GM12892 (cell line): ENCODE results near the gene SH3BP4.

Source experiments
- DNase-seq: peaks from one replicate; pipeline ENCODE4 v3.0.0; 2011; ENCODE audit not compliant: insufficient read length
- FAIRE-seq: peaks from 2 replicates; lab custom pipeline; 2011; peaks lifted over from hg19 to GRCh38; lab: Jason Lieb, UNC
- POLR2A ChIP-seq: IDR thresholded peaks from 2 replicates; pipeline ENCODE4 v1.6.1; 2011; ENCODE audit warnings: low read depth, low read length, control low read depth
- POLR2AphosphoS5 ChIP-seq: IDR thresholded peaks from 2 replicates; pipeline ENCODE4 v1.6.1; 2011; ENCODE audit warnings: low read depth, low read length, control low read depth
- TAF1 ChIP-seq: IDR thresholded peaks from 2 replicates; pipeline ENCODE4 v1.6.1; 2011; ENCODE audit warnings: low read depth, mild to moderate bottlenecking, control low read depth, low read length, borderline replicate concordance

SH3BP4 gene

DNA sequence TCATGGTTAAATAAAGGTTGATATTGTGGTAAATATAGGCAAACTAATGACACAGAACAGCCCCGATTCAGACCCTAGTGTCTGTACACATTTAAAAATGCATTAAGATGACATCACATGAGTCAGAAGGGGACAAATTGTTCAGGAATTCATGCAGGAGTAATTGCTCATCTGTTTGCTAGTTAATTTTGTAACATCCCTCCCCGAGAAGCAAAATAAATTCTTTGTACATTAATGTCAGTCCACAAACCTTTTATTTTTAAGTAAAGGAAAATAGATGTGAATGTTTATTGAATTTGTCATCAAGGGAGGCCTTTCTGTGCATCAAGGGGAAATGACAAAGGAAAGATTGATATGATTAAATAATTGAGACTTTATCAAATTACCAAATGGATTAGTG lies 69.9 kb downstream of the SH3BP4 start:
- no peak for FAIRE-seq
- TF ChIP-seq POLR2AphosphoS5, result no peak
- no peak for TF ChIP-seq POLR2A
- no peak for DNase-seq

DNA sequence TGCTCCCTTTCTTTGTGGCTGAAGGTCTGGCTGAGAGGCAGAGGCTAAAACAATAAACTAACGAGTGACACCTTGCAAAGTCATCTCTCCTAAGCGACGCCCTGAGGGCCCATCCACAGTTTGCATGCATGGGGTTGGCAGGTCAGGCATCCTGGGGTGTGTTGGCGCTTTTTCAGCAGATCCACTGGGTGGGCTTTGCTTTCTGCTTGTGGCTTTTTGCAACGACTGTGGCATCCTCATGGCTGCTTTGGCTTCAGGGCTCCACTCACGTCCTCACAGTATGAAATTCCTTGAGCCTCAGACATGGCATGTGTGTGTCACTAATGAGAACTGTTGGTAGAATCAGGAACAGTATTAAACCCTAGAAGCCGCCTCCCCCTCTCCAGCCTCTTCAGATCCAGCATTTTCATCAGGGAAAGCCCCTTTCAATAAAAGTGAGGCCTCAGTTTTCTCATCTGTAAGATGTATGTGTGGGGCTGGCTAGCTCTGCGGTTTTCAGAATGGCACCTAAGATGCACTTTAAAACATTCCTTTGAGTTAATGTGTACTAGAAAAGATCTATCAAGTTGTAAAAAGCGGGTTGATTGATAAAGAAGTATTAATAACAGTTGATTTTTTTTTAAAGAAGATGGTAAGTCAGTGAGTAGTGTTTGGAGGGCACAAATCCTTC lies 72.5 kb downstream of the SH3BP4 start:
- FAIRE-seq, result no peak
- TF ChIP-seq TAF1, result no peak
- no peak for TF ChIP-seq POLR2A
- no peak for TF ChIP-seq POLR2AphosphoS5
- no peak for DNase-seq

DNA sequence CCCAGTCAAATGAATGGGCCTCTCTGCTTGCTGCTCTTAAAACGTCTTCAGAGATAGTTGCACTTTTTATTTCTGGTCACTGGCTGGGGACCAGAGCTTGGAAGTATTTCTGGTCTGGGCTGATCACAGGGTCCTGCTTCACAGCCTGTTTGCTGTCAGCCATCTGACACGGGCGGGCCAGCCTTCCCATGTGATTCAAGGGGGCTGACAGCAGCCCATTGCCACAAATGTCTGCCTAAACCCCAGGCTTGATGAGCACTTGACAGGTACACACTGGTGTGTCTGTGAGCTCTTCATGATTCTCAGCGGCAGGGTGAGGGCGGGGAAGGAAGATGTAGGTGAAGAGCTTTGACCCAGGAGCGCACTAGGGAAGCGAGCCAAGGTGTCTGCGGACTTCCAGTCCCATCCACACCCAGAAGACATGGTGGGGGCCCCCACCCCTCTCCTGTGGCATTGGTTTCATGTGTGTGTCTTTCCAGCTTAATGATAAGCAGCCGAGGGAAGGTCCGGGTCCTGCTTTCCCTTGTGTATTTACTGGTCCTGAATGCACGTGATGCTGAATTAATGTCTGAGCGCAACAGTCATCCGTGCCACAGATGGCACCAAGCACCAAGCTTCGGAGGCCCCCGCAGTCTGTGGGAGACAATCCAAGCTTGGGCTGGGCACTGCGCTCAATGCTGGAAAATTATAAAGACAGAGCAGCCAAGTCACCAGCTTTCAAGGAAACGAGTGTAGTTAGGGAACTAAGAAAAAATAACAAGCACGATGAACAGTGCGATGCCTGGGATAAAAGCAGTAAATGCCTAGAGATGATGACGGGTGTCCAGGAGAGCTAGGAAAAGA lies 73.3 kb downstream of the SH3BP4 start:
- no peak for TF ChIP-seq POLR2AphosphoS5
- no peak for TF ChIP-seq POLR2A
- no peak for TF ChIP-seq TAF1
- no peak for FAIRE-seq
- no peak for DNase-seq

DNA sequence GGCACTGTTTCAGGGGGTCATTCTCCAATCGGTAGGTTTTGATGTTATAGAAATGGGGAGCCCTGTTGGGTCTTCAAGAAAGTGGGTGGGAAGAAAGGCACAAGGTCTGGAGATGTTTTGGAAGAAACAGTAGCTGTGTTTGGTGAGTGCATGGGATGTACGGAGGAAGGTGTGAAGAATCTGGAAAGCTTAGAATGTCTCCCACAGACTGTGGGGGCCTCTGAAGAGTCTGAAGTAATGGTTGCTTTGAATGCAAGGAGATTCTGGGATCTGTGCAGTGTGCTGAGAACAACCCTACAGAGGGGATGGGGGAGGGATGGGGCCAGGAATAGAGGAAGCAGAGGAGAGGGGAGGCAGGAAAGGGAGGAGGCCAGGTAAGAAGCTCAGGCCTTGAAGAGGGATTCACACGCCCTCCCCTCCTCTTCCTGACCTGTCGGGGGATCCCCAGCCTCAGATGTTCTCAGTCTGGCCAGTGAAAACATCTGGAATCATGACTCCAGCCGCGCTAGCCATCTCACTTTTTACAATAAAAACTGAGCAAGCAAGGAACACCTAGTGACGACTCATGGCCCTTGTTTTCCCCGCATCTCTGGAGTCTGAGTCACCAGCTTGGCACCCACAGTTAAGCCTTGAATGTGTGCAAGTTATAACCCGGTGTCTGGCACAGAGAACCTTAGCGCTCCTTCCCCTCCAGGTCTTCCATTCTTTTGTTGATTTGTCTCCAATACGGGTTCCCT lies 74.2 kb downstream of the SH3BP4 start:
- no peak for TF ChIP-seq POLR2AphosphoS5
- TF ChIP-seq POLR2A, result no peak
- TF ChIP-seq TAF1, result no peak
- DNase-seq (no peak), FAIRE-seq (no peak)

DNA sequence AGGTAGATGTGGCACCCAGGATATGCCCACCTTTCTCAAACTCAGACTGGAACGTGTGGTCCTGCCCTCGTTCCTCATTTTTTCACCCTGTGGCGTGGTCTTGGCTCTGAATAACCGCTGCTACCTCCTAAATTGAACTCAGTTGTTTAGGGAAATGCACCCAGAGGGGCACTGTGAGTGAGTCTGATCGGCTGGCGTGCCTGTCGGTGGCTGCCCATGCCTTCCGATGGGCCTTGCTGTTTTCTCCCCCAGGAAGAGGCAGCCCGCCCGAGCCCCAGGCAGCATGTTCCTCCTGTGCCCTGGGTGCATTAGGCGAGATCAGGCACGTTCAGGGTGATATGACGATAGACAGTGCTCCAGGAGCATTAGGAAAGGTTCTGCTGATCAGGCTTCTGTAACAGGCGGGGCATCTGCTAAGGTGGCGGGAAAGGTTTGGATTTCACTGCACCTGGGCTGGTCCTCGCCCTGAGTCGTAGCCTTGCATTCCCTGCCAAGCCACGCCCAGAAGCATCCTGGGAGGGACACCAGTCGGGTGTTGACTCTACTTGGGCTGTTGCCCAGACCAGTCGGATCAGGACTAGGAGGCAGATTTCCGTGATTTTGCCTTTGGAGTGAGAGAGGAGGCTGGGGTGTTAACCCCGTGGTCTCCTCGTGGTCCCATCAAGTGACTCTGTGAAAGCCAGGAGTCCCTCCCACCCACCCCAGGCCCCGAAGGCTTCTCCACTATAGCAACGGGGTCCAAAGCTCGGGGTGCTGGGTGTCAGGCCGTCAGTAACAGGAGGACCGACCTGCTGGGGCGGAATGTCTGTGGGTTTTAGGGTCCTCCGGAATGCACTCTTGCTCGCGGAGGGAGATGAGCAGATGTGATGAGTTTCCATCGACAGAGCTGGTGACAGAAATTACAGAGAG lies 75.1 kb downstream of the SH3BP4 start:
- TF ChIP-seq TAF1 (no peak), POLR2A (no peak), POLR2AphosphoS5 (no peak)
- FAIRE-seq, result no peak
- DNase-seq, result no peak

DNA sequence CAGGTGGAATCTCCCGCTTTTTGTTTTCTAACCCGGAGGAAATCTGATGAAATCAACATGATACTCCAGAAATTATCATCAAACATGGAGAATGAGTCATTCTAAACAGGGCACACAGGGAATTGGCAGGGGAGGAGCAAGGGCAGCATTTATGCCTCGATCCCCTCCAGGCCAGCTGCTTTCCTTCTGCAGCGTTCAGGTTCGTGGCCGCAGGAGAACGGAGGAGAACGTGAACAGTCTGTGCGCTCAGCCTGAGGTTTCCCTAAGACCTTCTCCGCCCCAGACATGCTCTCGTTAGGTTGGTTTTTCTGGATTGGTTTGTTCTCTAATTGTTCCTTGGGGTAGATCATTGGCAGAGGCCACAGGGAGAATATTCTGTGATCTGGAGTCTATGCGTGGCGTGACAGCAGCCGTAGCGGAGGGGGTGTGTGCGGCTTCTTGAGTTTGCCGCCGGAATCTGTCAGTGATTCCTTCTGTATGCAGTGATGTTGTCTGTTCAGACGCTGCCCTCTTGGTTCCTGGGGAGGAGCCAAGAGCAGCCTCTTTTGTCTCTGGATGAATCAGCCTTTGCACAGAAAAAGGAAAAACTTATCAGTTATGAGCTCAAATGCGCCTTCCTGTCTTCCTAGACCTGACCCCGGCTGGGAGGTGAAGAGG lies 75.9 kb downstream of the SH3BP4 start:
- FAIRE-seq, result no peak
- DNase-seq, result no peak

DNA sequence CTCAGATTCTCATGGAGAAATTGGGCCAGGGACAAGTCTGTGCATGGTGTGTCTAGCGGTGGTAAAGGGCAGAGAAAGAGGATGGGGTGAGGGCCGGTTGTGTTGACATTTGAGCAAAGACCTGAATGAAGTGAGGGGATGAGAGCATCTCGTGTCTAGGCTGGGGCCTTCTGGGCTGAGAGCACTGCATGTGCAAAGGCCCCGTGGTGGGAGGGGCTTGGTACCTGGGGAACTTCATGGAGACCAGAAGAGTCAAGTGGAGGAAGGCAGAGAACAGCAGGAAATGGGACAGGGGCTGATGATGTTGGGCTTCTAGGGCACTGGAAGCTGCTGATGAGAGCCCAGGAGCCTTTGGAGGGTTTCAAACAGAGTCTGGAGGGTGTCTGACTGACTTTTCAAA lies 76.8 kb downstream of the SH3BP4 start:
- TF ChIP-seq POLR2AphosphoS5 (no peak), TAF1 (no peak), POLR2A (no peak)
- DNase-seq (no peak), FAIRE-seq (no peak)

More for the DNA sequence above, 75.9 kb downstream of the SH3BP4 start:
- TF ChIP-seq TAF1 (no peak), POLR2A (no peak), POLR2AphosphoS5 (no peak)

DNA sequence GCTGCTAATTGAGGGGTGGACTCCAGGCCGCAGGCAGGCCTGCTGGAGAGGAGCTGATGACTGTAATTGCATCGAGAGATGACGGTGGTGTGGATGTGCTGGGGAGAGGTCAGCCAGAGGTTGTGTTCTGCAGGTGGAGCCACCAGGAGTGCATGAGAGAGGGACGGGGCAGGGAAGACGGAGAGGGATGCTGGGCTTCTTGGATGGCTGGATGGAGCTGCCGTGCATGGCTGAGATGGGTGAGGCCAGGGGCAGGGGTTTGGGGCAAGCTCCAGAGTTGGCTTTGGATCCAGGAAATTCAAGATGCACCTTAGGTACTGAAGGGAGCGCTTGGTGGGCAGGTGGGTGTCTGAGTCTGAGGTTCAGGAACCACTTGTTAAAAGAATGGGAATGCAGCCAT lies 77.2 kb downstream of the SH3BP4 start:
- DNase-seq, result no peak
- no peak for TF ChIP-seq POLR2AphosphoS5
- TF ChIP-seq TAF1, result no peak
- TF ChIP-seq POLR2A, result no peak
- FAIRE-seq, result no peak

DNA sequence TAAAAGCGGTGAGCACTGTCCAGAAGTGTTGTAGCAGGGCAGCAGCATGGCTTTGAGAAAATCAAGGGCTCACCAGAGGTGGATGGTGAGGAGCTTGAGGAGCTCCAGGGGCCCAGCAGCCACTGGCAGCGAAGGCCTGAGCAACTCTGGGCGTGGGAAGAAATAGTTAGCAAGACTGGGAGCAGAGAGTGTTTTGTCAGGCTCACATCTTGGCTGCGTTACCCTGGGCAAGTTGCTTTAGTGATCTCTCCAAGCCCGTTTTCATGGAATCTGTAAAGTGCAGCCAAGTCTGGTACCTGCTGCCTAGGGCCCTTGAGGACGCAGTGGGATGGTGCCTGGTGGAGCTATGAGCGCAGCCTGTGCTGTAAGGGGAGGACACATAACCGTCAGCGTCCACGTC lies 78.3 kb downstream of the SH3BP4 start:
- DNase-seq (no peak), FAIRE-seq (no peak)
- TF ChIP-seq POLR2A (no peak), POLR2AphosphoS5 (no peak), TAF1 (no peak)

DNA sequence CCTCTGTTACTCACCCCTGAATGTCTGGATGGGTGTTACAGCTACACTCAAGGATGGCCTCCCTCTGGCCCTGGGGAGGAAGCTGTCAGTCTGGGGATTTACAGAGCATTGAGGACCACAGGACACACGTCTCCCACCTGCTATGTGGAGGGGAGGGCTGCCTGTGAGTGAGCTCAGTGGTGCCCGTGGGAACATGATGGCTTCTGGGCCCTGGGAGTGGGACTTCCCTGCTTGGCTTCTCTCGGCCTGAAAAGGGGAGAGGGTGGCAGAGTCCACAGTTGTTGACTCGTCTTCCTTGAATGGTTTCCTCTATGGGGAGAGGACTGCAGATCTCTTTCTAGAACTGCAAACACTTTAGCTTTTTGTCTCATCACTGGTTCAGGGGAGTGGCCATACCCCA lies 79.1 kb downstream of the SH3BP4 start:
- no peak for FAIRE-seq

More for the DNA sequence above, 79.1 kb downstream of the SH3BP4 start:
- TF ChIP-seq POLR2A (no peak), TAF1 (no peak), POLR2AphosphoS5 (no peak)
- no peak for DNase-seq
